Eye (tissue), 1 donor: ENCODE data around the gene DMRT3.
A peak's percentile ranks its signal among the peaks of the same experiment; 100 is the strongest.

Experiments
- DNase-seq: peaks from one replicate; pipeline ENCODE4 v3.0.0-alpha.2; 2015

The DMRT3 gene

GRCh38 chr9:976258-976942 lies at the start of gene DMRT3:
Gene DMRT3, plus strand, starts transcription at chr9:976655. Its CDS starts 347 bp downstream, at chr9:977002.
- DNase-seq: peak; percentile 81

DNA sequence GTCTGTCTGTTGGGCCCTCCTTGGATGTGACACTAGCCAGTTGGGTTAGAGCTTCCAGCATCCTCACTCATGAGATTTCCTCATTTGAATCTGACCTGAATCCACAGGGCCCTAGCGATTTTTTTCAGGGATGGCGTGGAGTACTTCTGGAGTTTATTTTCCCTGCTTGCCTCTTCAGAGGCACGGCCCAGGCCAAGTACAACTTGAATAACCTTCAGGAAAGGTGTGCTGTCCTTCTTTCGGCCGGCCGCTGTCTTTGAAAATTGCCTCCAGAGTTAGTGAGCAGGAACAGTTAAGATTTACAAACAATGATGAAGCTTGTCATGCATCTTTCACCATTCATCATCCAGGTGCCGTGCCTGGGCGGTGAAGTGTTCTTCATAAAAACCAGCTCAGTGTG lies 49.5 kb upstream of the DMRT3 start:
- no peak for DNase-seq

DNA sequence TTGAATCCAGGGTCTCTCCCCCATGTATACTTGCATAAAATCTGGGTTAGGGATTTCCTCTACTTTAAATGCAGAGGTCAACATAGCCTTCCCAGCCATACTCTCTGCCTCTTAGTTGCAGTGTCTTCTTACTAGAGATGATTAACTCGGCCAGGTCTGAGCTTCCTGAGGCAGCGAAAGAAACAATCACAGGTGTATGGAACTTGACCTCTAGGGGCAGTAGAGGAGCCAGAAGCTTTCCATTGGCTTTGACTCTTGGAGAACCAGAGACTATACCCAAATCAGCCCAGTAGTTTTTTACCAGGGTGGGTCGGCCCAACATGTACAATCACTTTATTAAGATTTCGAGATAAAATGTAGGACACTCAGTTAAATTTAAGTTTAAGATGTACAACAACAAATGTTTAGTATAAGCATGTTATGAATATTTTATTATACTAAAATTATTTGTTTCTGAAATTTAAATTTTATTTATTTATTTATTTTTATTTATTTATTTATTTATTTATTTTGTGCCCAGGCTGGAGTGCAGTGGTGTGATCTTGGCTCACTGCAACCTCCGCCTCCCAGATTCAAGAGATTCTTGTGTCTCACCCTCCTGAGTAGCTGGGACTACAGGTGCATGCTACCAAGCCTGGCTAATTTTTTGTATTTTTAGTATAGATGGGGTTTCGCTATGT lies 48.0 kb upstream of the DMRT3 start:
- DNase-seq: no peak

GRCh38 chr9:929719-930118 lies 46.7 kb upstream of the DMRT3 start:
- DNase-seq: no peak

GRCh38 chr9:933356-933755 lies 43.1 kb upstream of the DMRT3 start:
- no peak for DNase-seq

- DNase-seq: peak; percentile 67
Measured at GRCh38 chr9:935348-935965, 41.0 kb upstream of the DMRT3 start.

DNA sequence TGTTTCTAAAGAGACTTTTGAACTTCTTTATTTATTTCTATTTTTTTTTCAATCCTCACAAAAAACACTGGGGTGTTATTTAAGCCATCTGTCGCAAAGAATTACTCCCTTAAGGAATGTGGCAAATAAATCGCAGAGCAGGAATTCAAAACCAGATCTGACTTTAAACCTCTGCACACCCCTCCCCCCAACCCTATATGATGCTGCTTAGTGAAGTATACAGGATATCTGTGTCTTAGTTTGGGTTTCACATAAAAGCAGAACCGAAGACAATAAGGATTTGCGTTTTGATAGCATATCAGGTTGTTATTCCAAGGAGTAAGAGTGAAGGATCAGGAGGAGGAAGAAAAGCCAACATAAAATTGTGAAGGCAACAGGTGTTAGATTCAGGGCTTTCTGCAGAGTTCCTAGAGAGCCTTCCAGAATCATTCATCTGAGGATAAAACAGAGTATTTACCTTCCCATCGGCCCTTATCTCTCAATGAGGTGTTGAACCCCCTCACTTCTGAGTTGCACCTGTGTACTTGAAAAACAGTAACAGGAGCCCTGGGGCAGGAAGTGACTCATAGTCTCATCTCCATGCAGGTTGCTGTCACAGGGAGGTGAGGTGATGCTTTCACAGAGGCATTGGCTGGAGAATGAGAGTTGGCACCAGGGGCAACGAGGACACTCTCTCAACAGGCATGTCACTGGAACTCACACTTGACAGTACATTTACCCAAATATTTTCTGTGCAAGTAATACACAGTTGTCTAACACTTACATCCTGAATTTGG lies 33.5 kb upstream of the DMRT3 start:
- no peak for DNase-seq

DNA sequence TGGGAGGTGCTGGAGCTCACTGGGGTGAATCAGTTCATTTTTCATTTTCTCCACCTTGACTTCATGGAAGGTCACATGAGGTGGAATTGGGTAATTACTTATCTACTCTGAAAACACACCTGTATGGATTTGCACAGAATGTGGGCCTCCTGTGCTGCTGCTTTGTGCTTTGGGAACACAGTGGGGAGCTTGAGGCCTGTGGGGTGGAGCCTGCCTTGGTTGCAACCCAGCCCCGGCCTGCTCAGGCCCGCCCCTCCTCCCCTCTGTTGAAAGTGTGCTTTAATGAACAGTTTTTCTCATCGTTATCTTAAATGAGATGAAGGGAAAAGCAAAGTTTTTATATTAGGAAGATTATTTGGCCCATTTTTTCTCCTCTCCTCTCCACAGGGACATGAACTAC lies 28.5 kb upstream of the DMRT3 start:
- DNase-seq: no peak

DNA sequence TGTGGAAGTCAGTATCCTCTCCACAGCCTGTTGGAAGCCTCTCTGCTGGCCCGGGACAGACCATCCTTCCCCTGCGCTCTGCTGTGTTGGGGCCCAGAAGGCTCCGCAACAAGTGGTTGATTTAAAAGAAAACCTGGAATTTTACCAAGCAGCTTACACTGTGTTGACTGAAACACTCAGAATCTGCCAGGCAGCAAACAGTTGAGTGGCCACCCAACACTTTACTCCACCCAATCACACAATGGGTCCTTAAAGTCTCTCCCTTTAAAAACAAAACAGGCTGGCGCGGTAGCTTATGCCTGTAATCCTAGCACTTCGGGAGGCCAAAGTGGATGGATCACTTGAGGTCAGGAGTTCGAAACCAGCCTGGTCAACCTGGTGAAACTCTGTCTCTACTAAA lies 28.0 kb upstream of the DMRT3 start:
- DNase-seq: no peak

GRCh38 chr9:950139-950538 lies 26.3 kb upstream of the DMRT3 start:
- no peak for DNase-seq

- DNase-seq: no peak
Measured at GRCh38 chr9:952546-952945, 23.9 kb upstream of the DMRT3 start.

DNA sequence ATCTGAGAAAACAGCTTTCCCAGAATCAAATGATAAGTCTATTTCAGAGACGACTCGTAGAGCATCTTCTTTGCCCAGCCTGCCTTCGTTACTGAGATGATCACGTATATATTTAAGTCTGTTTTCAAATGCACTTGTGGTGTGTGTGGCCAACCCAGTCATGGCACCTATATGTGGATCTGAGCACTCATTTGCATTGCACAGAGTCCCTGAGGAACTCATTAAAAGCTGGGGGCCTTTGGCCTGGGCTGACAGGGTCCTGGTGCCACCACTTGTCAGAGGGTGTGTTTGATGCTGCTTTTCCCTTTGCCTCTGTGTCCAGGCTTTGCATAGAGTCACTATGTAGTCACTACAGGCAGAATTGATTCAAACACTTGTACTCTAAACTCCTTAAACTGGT lies 17.4 kb upstream of the DMRT3 start:
- DNase-seq: no peak

DNA sequence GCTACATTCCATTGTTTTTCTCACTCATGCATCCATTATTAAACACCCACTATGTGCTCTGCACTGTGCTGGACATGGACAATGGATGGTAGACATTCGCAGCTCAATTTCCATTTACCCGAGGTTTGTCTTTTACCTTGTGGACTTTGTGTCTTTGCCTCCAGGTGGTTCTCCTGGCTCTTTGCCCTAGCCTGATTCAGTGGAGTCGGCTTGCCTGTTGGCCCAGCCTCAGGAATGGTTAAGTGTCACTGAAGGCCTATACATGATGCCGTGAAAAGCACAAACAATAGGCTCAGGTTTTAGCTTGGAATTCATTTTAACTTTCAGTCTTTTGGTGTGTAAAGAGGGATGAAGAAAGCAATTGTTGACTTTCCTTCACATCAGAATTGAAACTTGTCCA lies 16.5 kb upstream of the DMRT3 start:
- DNase-seq: no peak

DNA sequence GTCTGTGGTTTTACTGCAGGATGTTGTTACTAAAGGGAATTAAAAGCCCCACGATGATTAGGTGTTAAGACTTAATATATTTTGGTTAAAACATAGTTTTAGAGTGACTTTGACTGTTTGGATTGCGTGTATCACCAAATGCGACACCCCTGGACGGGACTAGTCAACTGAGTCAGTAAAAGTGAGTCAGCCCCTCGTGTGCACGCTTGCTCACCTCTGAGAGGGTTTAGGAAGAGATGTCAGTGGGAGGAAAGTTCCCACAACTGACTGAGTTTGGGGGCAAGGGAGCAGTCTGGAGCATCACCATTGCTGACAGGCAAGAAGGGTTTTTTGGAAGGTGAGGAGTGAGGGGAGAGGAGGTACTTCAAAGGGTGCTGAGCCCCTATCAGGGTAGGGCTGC lies 14.4 kb upstream of the DMRT3 start:
- no peak for DNase-seq

DNA sequence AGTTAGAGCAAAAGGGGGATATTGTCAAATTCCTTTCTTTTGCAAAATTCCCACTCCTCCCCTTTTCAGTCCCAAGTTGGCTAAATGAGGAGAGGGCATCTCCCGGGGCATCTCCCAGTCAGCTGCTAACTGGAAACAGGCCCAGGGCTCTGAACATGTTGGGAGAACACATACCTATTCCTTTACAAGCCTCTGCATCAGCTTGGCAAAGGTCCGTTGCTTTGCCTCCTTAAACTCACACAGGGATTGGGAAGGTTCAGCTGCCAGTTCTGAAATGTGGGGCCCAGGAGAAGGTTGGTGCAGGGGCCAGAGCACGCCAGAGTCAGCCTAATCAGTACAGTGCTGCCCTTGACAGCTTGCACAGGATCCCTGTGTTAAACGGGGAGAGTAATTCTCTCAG lies 11.0 kb upstream of the DMRT3 start:
- DNase-seq: no peak

GRCh38 chr9:966870-967269 lies 9.6 kb upstream of the DMRT3 start:
- DNase-seq: peak; percentile 25

GRCh38 chr9:967436-967835 lies 9.0 kb upstream of the DMRT3 start:
- DNase-seq: no peak

DNA sequence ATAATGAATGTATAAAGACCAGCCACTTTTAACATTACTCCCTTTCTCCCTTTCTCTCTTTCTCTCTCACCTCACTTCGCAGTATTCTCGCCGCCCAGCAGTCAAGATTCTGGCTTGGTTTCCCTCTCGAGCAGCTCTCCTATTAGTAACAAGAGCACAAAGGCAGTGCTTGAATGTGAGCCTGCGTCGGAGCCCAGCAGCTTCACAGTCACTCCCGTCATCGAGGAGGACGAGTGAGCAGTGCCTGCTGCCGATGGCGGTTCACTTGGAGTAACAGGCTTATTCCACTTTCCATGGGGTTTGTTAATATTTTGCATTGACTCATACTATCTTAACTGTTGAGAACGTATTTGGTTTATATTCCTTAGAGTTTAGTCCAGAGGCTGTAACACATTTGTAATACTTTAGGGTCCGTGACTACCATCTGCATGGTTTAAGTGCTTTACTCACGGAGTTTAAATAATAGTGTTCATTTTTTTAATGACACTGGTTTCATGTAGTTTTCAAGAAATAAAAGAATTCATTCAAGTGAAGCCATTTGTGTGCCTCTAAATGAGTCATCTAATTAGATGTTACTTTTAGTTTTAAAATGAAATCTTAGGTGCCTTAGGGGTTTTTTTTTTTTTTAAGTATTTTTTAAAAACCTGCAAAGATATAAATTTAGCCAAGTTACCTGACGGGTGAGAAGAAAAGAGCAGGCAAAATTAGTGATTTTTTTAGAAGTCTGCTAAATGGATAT lies 8.4 kb upstream of the DMRT3 start:
- DNase-seq: peak; percentile 80

- peak; percentile 68 for DNase-seq
Measured at GRCh38 chr9:969310-970150, 6.9 kb upstream of the DMRT3 start.

GRCh38 chr9:970151-970996 lies 6.1 kb upstream of the DMRT3 start:
- DNase-seq: peak; percentile 70
